Activated CD4-positive, alpha-beta T cell treated with anti-CD3 and anti-CD28 coated beads, Interleukin-10, Interleukin-2, amounts not matched to agents 100 ng/mL and 50 ng/mL, durations not matched to agents 16 hours and 8 hours (primary cell): Measurements from ENCODE around the gene TWNK.

Source experiments
- DNase-seq: peaks from one replicate; pipeline ENCODE4 v3.0.0-alpha.2; 2020

The TWNK gene

DNA sequence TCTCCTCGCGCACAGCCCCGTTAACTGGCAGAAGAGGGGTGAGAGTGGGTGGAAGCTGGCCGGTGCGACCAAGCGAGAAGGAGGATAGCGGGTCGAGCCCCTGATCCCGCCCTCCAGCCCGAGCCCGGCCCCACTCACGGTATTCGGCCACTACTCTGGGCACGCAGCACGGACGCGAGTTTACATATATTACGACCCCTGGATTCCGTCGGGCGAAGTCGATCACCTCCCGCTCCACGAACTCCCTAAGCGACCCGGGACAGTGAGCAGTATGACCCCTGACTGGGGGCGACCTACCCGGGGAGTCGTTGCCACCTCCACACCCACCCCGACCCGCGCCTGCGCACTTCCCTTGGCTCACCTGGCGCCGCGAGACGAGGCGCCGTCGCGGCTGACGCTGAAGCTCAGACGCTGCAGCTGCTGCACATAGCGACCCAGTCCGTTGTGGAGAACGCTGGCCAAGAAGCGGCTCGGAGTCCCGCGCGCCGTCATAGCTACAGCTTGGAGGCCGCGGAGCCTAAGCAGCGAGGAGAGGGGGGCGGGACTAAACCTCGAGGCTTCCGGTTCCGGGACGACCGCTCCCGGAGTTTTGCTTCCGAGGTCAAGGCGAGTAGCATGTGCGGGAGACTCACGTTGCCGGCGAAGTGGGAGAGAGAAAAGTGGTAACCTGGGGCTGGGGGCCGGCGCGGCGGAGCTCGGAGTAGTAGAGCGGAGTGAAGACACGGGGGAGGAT lies at the start of gene TWNK, which contains the start of gene MRPL43:
TSS of gene TWNK (plus strand) at position 592 of the 733 bp plus-strand sequence. CDS start 668 bp downstream, outside the sequence.
TSS of gene MRPL43 (minus strand) at position 546 of the 733 bp plus-strand sequence. CDS start at position 492, 54 bp downstream.
- peak; percentile 89 for DNase-seq

DNA sequence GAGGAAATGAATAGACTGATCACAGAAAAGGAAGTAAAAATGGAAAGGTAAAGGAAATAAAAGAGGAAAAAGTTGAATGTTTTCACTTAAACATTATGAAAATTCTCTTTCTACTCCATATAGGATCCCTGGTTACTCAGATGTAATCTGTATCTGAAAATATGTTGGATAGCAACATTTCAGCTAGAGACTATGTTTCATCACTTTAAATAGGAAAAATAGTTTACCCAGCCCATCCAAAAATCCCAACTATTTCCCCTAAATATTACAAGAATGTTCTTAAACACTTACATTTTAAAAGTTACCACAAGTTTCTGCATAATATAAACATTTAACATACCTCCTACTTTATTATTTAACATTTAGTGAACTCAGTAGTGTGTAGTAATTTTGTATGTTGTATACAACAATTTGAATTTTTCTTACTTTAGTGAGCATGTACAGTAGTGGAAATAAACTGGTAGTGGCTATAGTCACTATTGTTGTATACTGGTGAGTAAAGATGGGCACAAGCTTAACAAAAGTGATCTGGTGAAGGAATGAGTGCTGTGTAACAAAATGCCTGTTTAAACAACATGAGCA lies 47.5 kb upstream of the TWNK start:
- DNase-seq = no peak

DNA sequence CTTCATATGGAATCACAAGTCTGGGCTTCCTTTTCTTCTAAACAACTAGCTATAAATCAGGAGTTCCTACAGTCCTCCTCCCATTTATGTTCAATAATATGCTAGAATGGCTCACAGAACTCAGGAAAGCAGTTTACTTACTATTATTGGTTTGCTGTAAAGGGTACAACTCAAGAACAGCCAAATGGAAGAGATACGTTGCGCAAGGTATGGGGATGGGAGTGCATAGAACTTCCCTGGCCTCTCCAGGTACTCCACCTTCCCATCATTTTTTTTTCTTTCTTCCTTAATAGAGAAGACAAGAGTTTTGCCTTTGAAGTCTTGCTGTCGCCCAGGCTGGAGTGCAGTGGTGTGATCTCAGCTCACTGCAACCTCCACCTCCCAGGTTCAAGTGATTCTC lies 45.1 kb upstream of the TWNK start:
- no peak for DNase-seq

DNA sequence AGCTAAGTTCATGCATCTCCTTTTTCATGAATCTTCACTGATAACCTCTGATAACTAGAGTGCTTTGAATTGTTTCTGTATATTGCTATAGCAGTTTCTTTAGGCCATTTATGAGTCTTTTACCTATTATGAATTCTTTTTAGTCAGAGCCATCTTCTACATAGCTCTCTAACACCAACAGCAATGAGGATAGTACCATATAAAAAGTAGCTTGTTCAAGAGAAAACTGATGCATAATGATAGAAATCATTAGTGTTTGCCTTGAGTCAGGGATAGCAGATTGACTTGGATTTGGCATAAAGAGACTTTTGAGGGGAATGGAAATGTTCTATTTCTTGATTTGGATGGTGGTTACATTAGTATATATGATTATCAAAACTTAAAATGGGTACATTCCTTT lies 43.8 kb upstream of the TWNK start:
- DNase-seq = no peak

DNA sequence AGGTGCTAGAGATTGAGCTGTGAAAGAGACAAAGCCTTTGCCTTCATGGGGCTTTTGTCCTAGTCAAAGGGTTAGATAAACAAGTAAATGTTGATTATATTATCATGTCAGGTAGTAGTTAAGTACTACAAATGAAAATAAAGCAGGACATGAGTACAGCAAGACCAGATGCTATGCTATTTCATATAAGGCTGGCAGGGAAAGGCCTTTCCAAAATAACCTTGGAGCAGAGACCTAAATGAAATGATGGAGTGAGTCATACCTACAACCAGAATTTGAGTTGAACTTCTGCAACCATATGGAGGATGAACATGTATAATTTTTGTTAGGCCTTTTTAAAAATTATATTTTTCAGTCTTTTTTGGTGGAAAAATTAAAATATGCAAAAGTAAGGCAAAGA lies 41.6 kb upstream of the TWNK start:
- no peak for DNase-seq

DNA sequence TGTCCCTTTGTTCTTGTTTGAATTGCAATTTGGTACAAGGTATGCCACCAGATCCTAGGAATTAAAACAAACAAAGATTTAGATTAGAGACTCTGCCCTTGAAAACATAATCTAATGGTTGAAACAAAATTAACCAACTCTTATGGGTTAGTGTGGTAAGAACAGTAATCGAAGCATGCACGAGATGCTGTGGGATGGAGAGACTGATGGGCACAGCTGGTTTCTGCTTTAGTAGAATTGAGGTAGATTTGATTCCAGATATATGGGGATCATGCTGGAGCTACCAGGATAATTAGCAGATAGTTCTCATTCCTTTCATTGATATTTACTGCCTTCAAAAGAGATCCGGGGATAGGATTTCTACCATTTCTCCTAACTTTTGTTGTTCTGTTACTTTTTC lies 38.4 kb upstream of the TWNK start:
- DNase-seq = no peak

DNA sequence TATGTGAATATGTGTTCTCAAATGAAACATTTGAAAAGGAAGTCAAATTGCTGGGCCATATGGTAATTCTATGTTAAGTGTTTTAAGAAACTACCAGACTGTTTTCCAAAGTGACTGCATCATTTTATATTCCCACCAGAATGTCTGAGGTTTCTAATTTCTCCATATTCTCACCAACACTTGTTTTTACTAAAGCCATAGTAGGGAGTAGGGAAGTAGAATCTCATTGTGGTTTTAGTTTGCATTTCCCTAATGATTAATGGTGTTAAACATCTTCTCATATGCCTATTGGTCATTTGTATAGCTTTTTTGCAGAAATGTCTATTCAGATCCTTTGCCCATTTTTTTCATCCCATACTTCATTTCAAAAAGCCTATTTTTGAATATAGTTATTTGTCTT lies 27.1 kb upstream of the TWNK start:
- DNase-seq = no peak

DNA sequence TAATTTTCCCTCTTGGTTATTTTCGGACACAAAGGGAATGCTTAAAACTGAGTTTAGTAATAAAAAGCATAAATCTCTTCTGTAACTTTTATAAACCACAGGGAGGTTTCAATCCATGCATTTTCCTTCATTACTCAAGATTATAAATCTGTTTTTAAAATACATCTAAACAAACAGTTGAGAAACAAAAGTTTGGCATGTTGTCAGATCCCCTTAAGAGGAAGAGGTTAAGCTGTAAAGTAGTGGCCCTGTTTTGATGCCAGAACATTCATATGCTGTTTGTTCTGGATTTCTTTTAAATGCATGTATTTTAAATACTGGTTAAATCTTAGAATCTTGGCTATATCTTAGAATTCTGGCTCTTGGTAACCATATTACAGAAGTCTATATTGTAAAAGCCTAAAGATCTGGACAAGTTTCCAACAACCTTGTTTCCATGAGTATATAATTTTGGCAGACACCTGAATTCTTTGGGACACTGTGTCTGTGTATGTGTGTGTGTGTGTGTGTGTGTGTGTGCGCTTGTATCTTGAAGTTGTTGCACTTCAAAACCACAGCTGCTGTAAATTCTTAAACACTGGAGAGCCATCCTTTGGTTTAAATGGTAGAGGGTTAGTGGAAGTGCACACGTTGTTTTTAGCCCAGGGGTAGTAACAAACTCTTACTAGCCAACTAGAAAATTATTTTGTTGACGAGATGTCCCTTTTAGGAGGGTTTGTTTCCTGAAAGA lies 24.8 kb upstream of the TWNK start:
- DNase-seq = no peak

DNA sequence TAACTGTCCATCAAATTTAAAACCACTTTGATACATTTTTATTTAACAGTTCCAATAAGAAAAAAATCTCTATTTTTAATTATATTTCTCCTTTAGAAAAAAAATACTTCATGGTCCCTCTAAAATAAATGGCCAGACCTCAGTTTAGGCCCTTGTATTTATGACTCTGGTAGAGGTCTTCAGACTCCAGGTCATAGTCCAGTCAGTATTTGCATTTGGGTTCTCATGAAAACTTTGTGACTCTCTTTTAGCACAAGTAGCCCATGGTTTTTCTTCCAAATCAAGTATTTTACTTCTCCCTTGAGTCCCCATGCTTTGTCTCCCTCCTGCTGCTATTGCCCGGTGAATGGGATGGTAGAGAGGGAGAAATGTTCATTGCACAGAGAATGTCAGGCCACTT lies 23.5 kb upstream of the TWNK start:
- DNase-seq = no peak

DNA sequence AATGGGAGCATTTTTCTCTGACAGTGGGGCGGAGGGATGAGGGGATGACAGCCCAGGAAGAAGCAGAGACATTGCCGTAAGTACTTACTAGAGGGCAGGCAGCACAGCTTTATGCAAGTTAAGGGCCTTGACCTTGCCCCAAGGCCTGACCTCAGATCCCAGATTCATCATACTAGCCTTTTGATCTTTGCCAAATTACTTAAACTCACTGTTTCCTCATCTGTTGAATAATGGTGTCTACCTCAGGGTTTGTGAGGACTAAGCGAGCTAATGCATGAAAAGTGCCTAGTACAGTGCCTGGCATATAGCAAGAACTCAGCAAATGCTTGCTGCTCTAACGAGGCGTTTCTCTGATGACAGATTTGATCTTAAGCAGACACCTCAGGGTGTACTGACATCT lies 21.5 kb upstream of the TWNK start:
- DNase-seq = no peak

DNA sequence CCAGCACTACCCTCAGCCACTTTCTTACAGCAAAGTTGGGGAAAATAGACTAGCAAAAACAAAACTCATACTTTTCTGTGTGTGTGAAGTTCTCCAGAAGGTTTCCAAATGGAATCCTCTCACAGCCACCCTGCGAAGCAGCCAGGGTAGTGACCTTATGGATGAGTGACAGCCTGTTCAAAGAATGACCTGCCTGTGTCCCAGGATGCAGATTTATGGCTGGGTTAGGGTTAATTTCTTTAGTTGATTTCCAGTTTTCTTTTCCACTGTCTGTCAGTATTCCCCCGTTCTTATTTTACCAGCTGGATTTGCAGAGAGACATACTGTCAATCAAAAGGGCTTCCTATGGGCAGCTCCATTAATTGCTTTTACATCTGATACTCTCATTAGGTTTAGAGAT lies 20.5 kb upstream of the TWNK start:
- DNase-seq = no peak

DNA sequence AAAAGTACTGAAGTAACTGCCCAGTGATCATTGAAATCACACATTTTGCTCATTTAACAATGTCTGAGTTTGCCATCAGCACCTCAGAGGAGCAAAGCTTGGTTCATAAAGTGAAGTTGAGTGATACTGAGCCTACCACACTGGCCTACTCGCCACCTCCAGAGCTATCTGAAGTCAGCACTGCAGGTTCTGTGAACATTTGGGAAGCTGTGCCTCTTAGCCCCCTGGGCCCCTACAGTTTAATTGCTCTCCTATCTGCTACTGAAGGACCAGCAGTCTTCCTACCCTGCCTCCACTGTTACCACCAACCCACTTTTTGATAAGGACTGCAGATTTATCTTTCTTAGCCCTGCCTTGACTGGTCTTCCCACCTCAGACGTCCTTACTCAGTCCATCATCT lies 20.0 kb upstream of the TWNK start:
- DNase-seq = no peak

DNA sequence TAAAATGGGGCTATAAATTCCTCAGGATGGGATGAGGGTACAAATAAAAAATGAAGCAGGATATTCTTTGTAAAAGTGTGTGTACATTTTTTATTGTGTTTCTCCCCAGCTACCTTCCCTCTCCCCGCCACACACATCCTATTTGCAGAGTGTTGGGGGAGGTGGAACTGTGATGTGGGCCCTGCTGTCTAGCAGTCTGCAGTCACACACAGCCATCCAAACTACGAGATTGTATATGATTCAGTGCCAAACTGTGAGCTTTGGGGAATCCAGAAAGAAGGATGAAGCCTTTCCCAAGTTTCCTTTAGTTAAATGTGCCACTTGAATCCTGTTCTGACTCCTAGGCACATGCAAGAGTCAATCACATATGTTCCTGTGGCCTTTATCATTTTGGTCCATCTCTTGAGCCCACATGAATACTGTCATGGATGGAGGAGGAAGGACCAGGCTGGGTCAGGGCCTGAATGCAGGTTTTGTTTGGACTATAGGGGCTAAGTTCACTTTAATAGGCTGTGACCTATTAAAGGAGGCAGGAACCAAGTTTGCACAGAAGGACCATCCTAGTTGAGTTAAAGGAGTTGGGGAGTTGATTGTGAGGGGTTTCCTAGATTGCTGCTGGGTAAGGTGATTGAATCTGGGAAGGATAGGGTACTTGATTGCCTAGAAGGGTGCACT lies 19.1 kb upstream of the TWNK start:
- DNase-seq = no peak

DNA sequence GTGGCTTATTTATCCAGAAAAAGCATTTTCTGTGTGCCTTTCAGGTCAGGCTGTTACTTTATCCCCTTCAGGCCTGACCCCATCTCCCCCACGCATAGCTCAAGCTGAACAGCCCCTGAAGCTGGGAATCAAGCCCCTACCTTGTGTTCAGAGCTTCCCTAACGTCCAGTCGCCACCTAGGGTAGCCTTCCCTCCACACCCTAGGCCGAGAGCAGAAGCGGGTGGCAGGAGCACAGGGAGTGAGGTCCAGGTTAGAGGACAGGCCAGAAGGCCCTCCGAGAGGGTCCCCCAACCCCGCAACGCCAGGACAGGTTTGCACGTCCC lies 18.5 kb upstream of the TWNK start:
- no peak for DNase-seq

DNA sequence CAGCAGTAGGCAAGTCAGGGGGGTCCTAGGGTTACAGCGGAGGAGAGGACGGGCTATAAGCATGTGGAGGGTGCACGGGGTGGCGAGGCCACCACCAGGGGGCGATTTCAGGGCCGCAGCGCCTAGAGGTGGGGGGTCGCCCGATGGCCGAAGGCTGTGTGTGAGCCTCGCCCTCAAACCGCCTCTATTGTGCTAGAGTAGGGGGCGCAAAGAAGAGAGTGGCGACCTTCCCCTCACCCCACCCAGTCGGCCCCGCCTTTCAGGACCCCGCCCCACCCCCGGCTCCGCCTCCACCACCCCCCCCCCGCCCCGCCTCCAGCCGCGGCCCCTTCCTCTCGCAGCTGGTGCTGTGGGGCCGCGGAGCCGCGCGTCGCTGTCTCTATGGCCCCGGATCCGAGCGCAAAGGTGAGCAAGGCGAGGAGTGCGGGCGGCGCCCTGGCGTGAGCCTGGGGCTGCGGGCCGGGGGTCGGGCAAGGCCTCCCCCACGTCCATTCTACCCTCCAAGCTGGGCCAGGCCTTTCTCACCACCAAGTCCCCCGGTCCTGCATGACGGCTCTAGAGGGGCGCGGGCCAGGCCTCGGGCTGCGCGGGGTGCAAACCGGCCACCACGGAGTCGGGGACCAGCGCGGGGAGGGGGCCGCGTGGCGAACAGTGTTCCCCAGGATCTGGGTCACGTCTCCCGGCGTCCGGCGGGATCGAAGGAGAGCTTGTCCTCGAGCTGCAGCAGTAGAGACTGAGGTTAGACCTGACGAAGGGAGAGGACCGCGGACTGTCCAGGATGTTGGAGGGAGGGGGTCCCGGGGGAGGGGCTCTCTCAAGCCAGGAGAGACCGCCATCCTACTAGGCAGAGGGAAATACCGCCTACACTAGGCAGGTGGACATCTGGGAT lies 17.9 kb upstream of the TWNK start, which contains the start of gene SEMA4G:
TSS of gene SEMA4G (plus strand) at position 318 of the 889 bp plus-strand sequence. CDS start 3,409 bp downstream, outside the sequence.
- peak; percentile 28 for DNase-seq

DNA sequence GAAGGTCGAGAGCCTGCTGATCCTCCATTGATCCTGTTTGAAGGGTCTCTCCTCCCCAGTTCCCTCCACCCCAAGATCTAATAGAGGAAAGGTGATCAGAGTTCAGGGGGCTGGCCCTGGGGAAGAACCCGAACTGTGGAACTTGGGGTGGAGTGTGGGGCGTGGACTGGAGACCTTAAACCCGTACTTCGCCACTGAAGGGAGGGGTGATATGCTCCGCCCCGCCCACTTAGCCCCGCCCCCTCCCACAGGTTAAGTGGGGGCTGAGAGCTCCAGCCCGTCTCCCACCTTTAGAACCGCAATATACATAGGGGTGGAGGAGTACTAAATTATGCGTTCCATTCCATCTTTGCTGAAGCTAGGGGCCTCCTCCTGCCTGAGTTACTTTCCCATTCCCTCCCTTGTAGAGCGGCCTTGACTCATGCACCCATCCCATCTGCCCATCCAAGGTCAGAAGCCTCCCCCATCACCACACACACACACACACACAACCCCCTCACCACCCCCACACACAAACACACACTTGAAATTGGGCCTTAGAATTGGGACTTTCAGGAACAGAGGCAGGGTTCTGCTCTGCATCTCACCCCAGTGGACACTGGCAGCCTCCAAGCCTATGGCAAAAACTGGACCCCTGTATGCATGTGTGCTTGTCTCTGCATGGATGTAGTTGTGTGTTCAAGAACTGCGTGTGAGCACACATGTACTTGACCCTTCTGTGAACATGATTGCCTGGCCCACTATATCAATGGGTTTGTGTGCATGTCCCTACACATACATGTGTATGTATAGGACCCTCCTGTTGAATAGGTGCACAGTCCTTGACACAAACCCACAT lies 17.0 kb upstream of the TWNK start:
- no peak for DNase-seq

DNA sequence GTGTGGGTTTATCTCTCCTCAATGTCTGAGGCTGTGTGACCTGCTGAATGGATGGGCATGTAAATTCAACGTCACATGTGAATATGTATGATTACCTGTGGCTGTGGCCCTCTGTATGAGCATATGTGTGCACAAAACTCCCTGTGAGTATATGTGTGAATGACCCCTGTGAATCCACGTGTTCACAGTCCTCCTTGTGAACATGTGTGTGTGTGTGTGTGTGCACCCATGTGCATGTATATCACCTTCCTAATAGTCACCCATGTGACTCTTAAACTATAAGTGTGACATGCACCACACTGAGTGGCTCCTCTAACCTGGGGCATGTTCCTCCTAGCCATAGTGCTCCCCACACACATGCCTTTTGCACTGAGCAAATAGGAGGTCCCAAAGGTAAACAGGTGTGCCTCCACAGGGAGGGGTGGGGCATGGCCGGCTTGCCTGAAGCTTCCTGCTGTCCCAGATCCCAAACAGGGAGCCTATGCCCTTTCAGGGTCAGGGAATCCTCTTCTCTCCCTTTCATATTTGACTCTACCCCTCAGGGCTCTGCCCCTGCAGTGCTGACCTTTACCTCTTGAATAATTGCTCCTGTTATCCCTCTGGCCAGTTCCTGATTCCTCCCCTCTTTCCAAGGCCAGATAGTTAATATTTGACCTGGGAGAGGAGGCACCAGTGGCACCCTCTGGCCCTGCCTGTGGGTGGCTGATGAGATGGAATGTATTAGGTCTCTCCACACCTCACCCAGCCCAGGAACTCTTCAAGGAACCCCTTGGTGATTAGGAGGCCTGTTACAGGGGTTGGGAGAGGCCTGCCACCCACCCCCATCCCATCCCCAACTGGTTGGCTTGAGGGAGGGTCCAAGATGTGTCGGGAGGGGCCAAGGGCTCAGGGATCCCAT lies 16.2 kb upstream of the TWNK start:
- DNase-seq = no peak

DNA sequence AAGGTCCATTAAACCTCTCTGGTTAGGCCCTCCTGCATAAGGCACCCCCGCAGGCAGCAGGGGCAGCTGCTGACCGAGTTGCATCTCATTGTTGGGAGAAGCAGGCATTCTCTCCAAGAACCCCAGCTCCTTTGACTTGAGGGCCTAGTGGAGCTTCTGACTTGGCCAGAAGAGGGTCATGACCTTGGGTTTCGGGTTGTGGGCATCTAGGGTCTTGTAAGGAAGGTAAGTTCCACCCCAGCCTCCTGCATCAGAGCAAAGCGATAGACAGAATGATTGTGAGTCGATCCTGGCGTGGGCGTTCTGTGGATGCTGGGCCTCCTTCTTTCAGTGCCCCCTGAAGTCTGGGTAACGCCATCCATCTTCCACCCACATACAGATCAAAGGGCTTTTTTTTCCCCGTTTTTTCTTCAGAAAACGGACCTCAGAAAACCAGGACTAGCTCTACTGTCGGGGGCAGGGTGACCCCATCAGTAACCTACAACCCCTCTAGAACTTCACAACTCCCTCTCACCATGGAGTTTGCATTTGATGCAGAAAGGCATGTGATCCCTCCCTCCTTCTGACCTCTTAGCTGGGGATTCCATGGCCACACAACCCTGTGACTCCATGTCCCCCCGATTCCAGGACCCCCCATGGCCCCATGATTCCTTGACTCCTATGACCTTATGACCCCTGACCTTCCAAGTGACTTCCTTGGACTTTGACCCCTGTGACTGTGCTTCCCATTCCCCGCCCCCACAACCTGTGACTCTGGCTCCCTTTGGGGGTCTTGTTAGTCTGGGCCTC lies 15.0 kb upstream of the TWNK start:
- no peak for DNase-seq

DNA sequence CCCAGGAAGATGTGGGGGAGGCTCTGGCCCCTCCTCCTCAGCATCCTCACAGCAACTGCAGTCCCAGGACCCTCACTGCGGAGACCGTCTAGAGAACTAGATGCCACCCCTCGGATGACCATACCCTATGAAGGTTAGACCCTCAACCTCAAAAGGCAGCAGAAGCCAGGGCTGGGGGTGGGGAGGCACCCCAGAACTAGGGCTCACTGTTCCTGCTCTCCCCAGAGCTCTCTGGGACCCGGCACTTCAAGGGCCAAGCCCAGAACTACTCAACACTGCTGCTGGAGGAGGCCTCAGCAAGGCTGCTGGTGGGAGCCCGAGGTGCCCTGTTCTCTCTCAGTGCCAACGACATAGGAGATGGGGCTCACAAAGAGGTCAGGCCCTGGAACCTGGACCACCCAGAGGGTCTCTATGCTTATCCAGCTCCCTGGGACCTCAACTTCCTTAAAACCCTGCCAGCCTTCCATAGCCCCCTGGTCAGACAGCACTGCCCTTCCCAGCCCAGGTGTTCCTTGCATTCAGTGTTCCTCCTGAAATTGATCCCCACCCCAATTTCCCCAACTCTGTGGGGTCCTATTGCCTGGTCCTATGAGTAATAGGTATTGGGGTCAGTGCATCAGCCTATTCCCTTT lies 14.3 kb upstream of the TWNK start:
- no peak for DNase-seq
